H1 (cell line): ENCODE measurements around the gene ASAP2. TPM values are rescaled to one million over a fixed set of nuclear protein-coding genes. Genes with fewer than 3 reads are reported as not detected.
A peak's percentile ranks its signal among the peaks of the same experiment; 100 is the strongest.

Source experiments
- ASH2L ChIP-seq: fragments of 200-600, 300-600 bp; sonication (generic); IDR thresholded peaks from one replicate; pipeline ENCODE4 v1.7.1; 2017; ENCODE audit warnings: low read length
- BCL11A ChIP-seq, 2 experiments: IDR thresholded peaks; one replicate each; pipeline ENCODE4 v1.6.1; 2011; ENCODE audit warnings: low read depth in 2 of 2, low read length in 2 of 2, mild to moderate bottlenecking in 2 of 2
- CEBPB ChIP-seq: IDR thresholded peaks from 2 replicates; pipeline ENCODE4 v1.6.1; 2012; ENCODE audit warnings: low read depth, low read length
- POLR2AphosphoS5 ChIP-seq: IDR thresholded peaks from 2 replicates; pipeline ENCODE4 v1.6.1; 2011; ENCODE audit warnings: low read depth, low read length
- RAD21 ChIP-seq, 2 experiments: IDR thresholded peaks in 1 of 2; conservative IDR thresholded peaks in 1 of 2; 2 replicates each; pipeline ENCODE4 v1.6.1; 2011; ENCODE audit warnings: low read depth in 2 of 2, low read length in 2 of 2, improper control_type of control experiment in 1 of 2, inconsistent platforms in 1 of 2, mild to moderate bottlenecking in 1 of 2, moderate library complexity in 1 of 2
- RBBP5 ChIP-seq: IDR thresholded peaks from 2 replicates; pipeline ENCODE4 v1.7.1; 2012; ENCODE audit warnings: low read depth, mild to moderate bottlenecking, inconsistent platforms, low read length, moderate library complexity, borderline replicate concordance
- SIN3A ChIP-seq, 2 experiments: IDR thresholded peaks in 1 of 2; conservative IDR thresholded peaks in 1 of 2; 2 replicates each; pipeline ENCODE4 v1.6.1; 2011 to 2012; ENCODE audit warnings: low read length in 2 of 2, improper control_type of control experiment in 1 of 2, low read depth in 1 of 2, mild to moderate bottlenecking in 1 of 2
- SP1 ChIP-seq: IDR thresholded peaks from 2 replicates; pipeline ENCODE4 v1.6.1; 2011; ENCODE audit warnings: low read depth, low read length
- SRF ChIP-seq: IDR thresholded peaks from 2 replicates; pipeline ENCODE4 v1.6.1; 2011; ENCODE audit warnings: mild to moderate bottlenecking, low read depth, low read length, moderate library complexity
- SUZ12 ChIP-seq: fragments of 200-600 bp; sonication (generic); IDR thresholded peaks from 2 replicates; pipeline ENCODE4 v1.6.1; 2012; ENCODE audit warnings: mild to moderate bottlenecking, inconsistent platforms, low read length, moderate library complexity, mixed read lengths
- TAF1 ChIP-seq: IDR thresholded peaks from 2 replicates; pipeline ENCODE4 v1.6.1; 2011; ENCODE audit warnings: mild to moderate bottlenecking, low read depth, low read length
- TCF12 ChIP-seq: IDR thresholded peaks from 2 replicates; pipeline ENCODE4 v1.6.1; 2011; ENCODE audit warnings: low read depth, mild to moderate bottlenecking, low read length
- TEAD4 ChIP-seq: IDR thresholded peaks from 2 replicates; pipeline ENCODE4 v1.6.1; 2012; ENCODE audit warnings: low read depth, low read length, inconsistent platforms, mixed read lengths
- polyA plus RNA-seq, 7 experiments: library from polyadenylated mRNA; depleted of rRNA in 3 of 7; stranded (reverse) in 5 of 7; unstranded in 2 of 7; fragments of >200 nt in 5 of 7; fragments of 200-250 nt in 2 of 7; gene quantifications; 1 replicate in 5 of 7; 2 replicates in 1 of 7; 4 replicates in 1 of 7; pipeline versions ENCODE4 v1.2.1 to v1.2.3, GENCODE V29; 2011 to 2013; ENCODE audit warnings: missing spikeins in 2 of 7, mixed read lengths in 2 of 7
- total RNA-seq: library from RNA; stranded (reverse); fragmentation: NEBNext Ultra II Directional; extraction: Animal tissue kit (Norgen Biotek cat#: 25700); gene quantifications from 2 replicates; pipeline ENCODE4 v1.2.1, GENCODE V29; 2021

ASAP2 gene
- total and polyA plus RNA-seq, 2 of the 8 experiments (the other 6 are each of a cell fraction or from before 2014, with no cell fraction given) = 10.2 to 18.7 TPM

DNA sequence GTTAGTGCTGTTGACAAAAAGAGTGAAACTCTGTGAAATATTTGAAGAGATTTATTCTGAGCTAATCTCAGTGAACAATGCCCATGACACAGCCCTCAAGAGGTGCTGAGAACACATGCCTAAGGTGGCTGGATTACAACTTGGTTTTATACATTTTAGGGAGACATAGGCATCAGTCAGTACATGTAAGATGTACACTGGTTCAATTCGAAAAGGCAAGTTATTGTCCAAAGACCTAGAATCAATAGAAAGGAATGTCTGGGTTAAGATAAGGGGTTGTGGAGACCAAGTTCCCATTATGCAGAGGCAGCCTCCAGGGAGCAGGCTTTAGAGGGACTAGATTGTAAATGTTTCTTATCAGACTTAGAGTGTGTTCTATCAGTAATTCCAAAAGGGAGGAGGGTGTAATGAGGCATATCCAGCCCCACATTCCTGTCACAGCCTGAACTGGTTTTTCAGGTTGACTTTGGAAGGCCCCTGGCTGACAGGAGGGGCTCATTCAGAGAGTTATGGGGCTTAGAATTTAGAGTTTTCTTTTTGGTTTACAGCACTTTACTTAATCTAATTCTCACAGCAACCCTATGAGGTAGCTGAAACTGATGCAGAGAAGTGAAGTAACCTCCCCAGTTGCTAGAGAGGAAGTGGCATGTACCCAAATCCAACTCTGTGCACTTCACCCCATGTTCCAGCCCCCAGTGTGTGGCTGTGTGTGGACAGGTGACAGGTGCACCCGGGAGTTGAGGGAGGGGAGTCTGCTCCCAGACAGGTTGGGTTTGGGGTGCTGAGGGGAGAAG is 28.3 kb upstream of the ASAP2 start (continued):
- no peak for TF ChIP-seq SIN3A (conservative IDR thresholded peaks at IDR 0.05 in 1 of 2, IDR thresholded peaks at IDR 0.05 in 1 of 2; ENCODE audit: low read depth in 1 of 2, low read length in 2 of 2)
- peak; percentile 46 for TF ChIP-seq ASH2L
- TF ChIP-seq SRF = no peak
- no peak for TF ChIP-seq POLR2AphosphoS5
- no peak for TF ChIP-seq CEBPB
- no peak for TF ChIP-seq TCF12
- TF ChIP-seq SP1 = peak; percentile 70
- TF ChIP-seq TEAD4 = 0 out of 2 replicates have a peak, but pooled peaks have one; percentile 44
- no peak for TF ChIP-seq BCL11A (IDR thresholded peaks at IDR 0.05; ENCODE audit: low read depth in 2 of 2, low read length in 2 of 2)
- no peak for TF ChIP-seq TAF1
- no peak for TF ChIP-seq SUZ12
- TF ChIP-seq RAD21 (IDR thresholded peaks at IDR 0.05 in 1 of 2, conservative IDR thresholded peaks at IDR 0.05 in 1 of 2; ENCODE audit: low read depth in 2 of 2, low read length in 2 of 2) = no peak
- TF ChIP-seq RBBP5 = no peak
